Ishikawa (cell line): ENCODE data around the gene CHCHD3.

Experiments used
- CEBPB ChIP-seq: IDR thresholded peaks from 2 replicates; pipeline ENCODE4 v1.6.1; 2012
- CREB1 ChIP-seq: IDR thresholded peaks from 2 replicates; pipeline ENCODE4 v1.6.1; 2012; ENCODE audit warnings: low read depth
- EGR1 ChIP-seq: IDR thresholded peaks from 2 replicates; pipeline ENCODE4 v1.6.1; 2012
- EP300 ChIP-seq: IDR thresholded peaks from 2 replicates; pipeline ENCODE4 v1.6.1; 2012; ENCODE audit warnings: borderline replicate concordance
- FOXM1 ChIP-seq: IDR thresholded peaks from 2 replicates; pipeline ENCODE4 v1.6.1; 2012; ENCODE audit warnings: low read depth, borderline replicate concordance
- NFIC ChIP-seq: IDR thresholded peaks from 2 replicates; pipeline ENCODE4 v1.6.1; 2012
- RAD21 ChIP-seq: IDR thresholded peaks from 2 replicates; pipeline ENCODE4 v1.6.1; 2012; ENCODE audit warnings: low read depth
- REST ChIP-seq: IDR thresholded peaks from 2 replicates; pipeline ENCODE4 v1.6.1; 2012; ENCODE audit warnings: low read depth, mild to moderate bottlenecking
- TAF1 ChIP-seq: IDR thresholded peaks from 2 replicates; pipeline ENCODE4 v1.6.1; 2012; ENCODE audit warnings: low read depth, mild to moderate bottlenecking
- TCF12 ChIP-seq: IDR thresholded peaks from 2 replicates; pipeline ENCODE4 v1.6.1; 2012; ENCODE audit warnings: low read depth
- TEAD4 ChIP-seq: IDR thresholded peaks from 2 replicates; pipeline ENCODE4 v1.6.1; 2012
- YY1 ChIP-seq: IDR thresholded peaks from 2 replicates; pipeline ENCODE4 v1.6.1; 2012; ENCODE audit warnings: low read depth
- ZBTB7A ChIP-seq: IDR thresholded peaks from 2 replicates; pipeline ENCODE4 v1.6.1; 2012; ENCODE audit warnings: low read depth
- TF ChIP-seq, protein P1 (sequence below): IDR thresholded peaks from 2 replicates; pipeline ENCODE4 v1.6.1; 2012
- TF ChIP-seq, protein P2 (sequence below): IDR thresholded peaks from 2 replicates; pipeline ENCODE4 v1.6.1; 2012

The CHCHD3 gene

DNA sequence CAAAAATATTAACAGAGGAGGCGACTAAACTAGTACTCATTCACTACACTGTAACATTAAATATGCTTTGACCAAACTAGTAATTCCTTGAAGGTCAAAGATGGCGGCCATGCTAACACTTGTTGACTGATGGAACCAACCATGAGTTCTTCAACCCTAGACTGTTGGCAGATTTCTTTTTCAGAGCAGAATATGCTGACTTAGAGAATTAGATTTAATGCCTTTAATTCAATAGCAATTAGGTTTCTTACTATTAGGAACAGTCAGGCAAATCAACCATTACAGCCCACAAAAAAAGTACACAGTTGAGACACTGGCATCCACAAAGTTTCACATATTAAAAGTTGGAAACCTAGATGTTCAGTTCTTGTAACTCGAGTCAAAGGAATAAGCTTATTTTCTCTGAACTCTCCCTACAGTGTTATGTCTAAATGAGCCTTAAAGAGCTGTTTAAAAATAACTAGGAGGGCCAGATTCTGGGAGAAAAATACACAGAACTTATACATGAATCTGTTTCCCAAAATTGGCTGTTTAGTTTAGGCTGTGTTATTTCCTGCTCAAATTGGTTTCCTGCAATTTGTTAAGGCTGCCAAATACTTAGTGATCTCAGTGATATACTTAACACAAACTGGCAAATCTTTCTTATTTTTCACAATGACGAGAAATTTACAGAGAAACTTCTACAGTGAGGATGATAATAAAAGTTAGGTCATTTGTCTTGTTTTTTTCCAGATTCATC, 17.6 kb downstream of the CHCHD3 start:
- TF ChIP-seq EP300, result no peak
- TF ChIP-seq TEAD4, result no peak
- TF ChIP-seq YY1, result no peak
- no peak for TF ChIP-seq CEBPB
- no peak for TF ChIP-seq RAD21
- TF ChIP-seq NFIC, result no peak
- TF ChIP-seq CREB1, result no peak
- TF ChIP-seq EGR1, result no peak
- TF ChIP-seq FOXM1, result no peak
- TF ChIP-seq, protein P1, sequence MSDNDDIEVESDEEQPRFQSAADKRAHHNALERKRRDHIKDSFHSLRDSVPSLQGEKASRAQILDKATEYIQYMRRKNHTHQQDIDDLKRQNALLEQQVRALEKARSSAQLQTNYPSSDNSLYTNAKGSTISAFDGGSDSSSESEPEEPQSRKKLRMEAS, result no peak
- TF ChIP-seq, protein P2, sequence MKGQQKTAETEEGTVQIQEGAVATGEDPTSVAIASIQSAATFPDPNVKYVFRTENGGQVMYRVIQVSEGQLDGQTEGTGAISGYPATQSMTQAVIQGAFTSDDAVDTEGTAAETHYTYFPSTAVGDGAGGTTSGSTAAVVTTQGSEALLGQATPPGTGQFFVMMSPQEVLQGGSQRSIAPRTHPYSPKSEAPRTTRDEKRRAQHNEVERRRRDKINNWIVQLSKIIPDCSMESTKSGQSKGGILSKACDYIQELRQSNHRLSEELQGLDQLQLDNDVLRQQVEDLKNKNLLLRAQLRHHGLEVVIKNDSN, result no peak
- no peak for TF ChIP-seq TAF1
- no peak for TF ChIP-seq REST
- no peak for TF ChIP-seq ZBTB7A
- TF ChIP-seq TCF12, result no peak

DNA sequence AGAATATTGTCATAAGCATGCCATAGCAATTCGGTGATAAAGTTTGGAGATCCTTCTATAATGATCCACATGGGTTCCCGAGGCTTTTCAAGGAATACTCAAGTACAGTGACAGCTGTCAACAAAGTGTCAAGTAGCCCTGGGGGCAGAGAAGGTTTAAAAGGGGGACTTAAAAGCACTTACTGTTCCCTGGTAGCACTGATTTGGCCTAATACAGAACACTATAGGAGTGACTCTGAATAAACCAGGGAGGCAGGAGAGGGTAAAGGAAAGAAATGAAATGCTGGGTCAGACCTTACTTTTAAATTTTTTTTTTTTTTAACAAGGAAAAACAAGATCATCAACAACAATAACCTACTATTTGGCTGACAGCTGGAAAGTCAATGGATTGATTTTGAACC, 20.1 kb downstream of the CHCHD3 start:
- TF ChIP-seq ZBTB7A (no peak), EGR1 (no peak), REST (no peak), EP300 (no peak), YY1 (no peak), CREB1 (no peak), NFIC (no peak), FOXM1 (no peak), TCF12 (no peak), TEAD4 (no peak), TAF1 (no peak), RAD21 (no peak), CEBPB (no peak)
- TF ChIP-seq, protein P1, result no peak
- TF ChIP-seq, protein P2, result no peak

GRCh38 chr7:133061357-133061756, 20.5 kb downstream of the CHCHD3 start:
- TF ChIP-seq YY1, result no peak
- TF ChIP-seq FOXM1, result no peak
- no peak for TF ChIP-seq TCF12
- TF ChIP-seq TEAD4, result no peak
- TF ChIP-seq, protein P1, result no peak

DNA sequence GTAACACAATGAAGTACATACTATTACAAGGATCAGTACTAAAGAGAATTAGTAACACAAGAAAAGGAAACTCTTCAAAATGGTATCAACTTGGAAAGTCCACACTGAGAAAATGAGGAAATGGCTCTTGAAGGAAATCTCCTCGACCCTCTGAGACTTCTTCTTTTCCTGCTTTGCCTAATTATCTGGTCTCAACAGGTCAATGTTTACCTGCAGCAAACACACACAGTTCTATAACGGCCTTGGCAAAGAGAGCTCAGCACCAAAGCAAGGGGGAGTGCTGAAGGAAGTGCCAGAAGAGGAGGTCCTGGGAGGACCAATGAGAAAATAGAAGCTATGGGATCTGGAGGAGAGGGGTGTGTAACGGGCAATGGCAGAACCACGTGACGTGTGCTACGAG, 21.9 kb downstream of the CHCHD3 start:
- TF ChIP-seq TEAD4, result no peak
- no peak for TF ChIP-seq RAD21
- no peak for TF ChIP-seq CEBPB
- no peak for TF ChIP-seq FOXM1
- TF ChIP-seq TAF1, result no peak
- no peak for TF ChIP-seq EP300
- TF ChIP-seq YY1, result no peak

- TF ChIP-seq, protein P1, result no peak
- no peak for TF ChIP-seq YY1
Measured at GRCh38 chr7:133059263-133059662, 22.6 kb downstream of the CHCHD3 start.
